Liver (tissue), 3 donors: ENCODE measurements around the gene TSPO2.

Source experiments
- CTCF ChIP-seq: fragments of 150-350 bp; IDR thresholded peaks from 2 replicates; pipeline ENCODE4 v1.5.1; 2017; ENCODE audit warnings: improper control_type of control experiment, low read depth, low read length; ENCODE audit not compliant: missing input control
- JUND ChIP-seq, 2 donors: IDR thresholded peaks; 2 replicates each; pipeline ENCODE4 v1.6.1; 2016; ENCODE audit warnings: antibody characterized with exemption in 2 of 2
- TAF1 ChIP-seq: conservative IDR thresholded peaks from 2 replicates; pipeline ENCODE4 v1.6.1; 2016; ENCODE audit warnings: antibody characterized with exemption, mild to moderate bottlenecking
- TF ChIP-seq, protein P1 (sequence below): IDR thresholded peaks from 2 replicates; pipeline ENCODE4 v1.6.1; 2016; ENCODE audit warnings: antibody characterized with exemption
- donor health status: healthy.
- donor health status: healthy.

DNA sequence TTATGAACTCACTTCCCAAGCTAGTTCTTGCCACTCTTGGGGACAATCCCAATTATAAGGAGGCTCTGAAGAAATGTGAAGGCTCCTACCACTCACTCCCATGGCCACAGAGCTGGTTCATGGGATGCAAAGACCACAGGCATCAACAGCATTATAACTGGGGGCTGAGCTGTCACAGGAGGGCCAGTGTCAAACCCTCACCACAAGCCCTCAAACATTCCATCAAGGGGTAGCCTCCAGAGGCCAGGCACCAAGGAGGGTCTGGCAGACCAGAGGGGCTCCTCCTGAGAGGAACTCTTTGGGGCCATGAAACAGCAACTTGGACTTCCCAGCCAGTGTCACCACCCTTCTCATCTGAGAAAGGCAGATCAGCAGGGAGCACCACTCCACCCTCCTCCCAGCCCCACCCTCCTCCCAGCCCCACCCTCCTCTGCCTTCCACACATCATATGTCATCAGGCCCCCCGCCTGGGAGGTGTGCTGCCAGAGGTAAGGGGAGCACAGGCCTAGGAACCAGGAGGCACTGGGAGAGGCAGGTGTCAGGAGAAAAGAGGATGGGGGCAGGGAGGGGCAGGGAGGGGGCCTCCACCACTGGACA is 1.2 kb upstream of the TSPO2 start:
- TF ChIP-seq, protein P1, sequence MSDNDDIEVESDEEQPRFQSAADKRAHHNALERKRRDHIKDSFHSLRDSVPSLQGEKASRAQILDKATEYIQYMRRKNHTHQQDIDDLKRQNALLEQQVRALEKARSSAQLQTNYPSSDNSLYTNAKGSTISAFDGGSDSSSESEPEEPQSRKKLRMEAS: no peak
- TF ChIP-seq TAF1 (no peak), CTCF (no peak), JUND (IDR thresholded peaks at IDR 0.05) (peak in 1 of 2 donors; percentile 1)
